GM19193 (cell line): ENCODE results near the gene SCYL3.

ENCODE experiments used
- POLR2A ChIP-seq: IDR thresholded peaks from 4 replicates; pipeline ENCODE4 v1.6.1; 2011; ENCODE audit not compliant: insufficient read depth, insufficient read length; ENCODE audit errors: extremely low read depth

SCYL3 gene

DNA sequence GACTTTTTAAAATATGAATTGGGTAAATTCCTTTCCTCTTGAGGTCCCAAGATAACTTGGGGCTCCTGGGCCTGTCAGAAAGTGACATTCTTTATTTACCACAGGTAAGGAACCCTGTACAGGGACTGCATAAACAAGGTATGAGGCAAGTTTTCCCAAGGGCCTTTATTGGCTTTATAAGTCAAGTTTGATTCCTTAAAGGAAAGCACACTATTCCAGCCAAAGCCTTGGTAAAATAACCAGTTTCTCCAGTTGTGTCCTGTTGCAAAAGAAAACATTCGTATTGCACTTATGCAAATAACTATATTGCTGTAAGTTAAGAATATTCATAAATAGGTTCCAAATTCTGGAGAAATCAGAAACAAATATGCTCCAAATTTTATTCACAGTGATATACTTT is 77.1 kb downstream of the SCYL3 start:
- TF ChIP-seq POLR2A = no peak

- no peak for TF ChIP-seq POLR2A
Observed at GRCh38 chr1:169814265-169814664, 79.4 kb downstream of the SCYL3 start.

- no peak for TF ChIP-seq POLR2A
Observed at GRCh38 chr1:169812131-169812530, 81.6 kb downstream of the SCYL3 start.

GRCh38 chr1:169809370-169810095 is 84.2 kb downstream of the SCYL3 start:
- TF ChIP-seq POLR2A = no peak

- no peak for TF ChIP-seq POLR2A
Observed at GRCh38 chr1:169804941-169805340, 88.8 kb downstream of the SCYL3 start.

DNA sequence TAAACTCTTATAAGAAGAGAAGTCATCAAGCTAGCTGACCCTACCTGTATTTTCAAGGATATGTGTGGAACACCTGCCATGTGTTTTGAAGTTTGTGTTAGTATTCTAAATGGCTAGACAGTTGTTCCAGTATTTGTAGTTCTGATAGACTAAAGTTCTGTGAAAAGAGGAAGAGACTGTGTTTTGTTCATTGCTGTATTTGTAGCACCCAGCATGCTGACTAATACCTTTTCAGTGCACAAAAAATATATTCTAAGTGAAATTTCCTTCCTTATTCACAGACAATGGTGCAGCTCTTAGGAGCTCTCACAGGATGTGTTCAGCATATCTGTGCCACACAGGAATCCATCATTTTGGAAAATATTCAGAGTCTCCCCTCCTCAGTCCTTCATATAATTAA is 90.8 kb downstream of the SCYL3 start:
- TF ChIP-seq POLR2A = no peak
